IPS DF 6.9 (cell line): Measurements from ENCODE around the gene MAP4.

Source experiments
- DNase-seq: peaks from one replicate; pipeline ENCODE4 v3.0.0-alpha.2; 2013; ENCODE audit warnings: low read depth, low spot score
- H3K27ac ChIP-seq: one replicate; pipeline ENCODE4 v1.5.1; 2013; ENCODE audit warnings: low read length, control low read depth
- H3K27me3 ChIP-seq: 2 replicates; pipeline ENCODE4 v1.6.1; 2013; ENCODE audit warnings: mild to moderate bottlenecking, low read length; ENCODE audit not compliant: control insufficient read depth, insufficient read depth
- H3K36me3 ChIP-seq: 2 replicates; pipeline ENCODE4 v1.6.1; 2013; ENCODE audit warnings: low read length; ENCODE audit not compliant: control insufficient read depth, insufficient read depth
- H3K4me1 ChIP-seq: 2 replicates; pipeline ENCODE4 v1.6.1; 2013; ENCODE audit warnings: low read length; ENCODE audit not compliant: control insufficient read depth, insufficient read depth
- H3K4me3 ChIP-seq: 2 replicates; pipeline ENCODE4 v1.5.1; 2013; ENCODE audit warnings: mild to moderate bottlenecking, low read length
- H3K9me3 ChIP-seq: 2 replicates; pipeline ENCODE4 v1.6.1; 2013; ENCODE audit warnings: low read length, inconsistent platforms; ENCODE audit not compliant: control insufficient read depth, insufficient read depth
- WGBS: extraction: QIAGEN DNeasy Blood & Tissue Kit; methylation state at CpG from one replicate; pipeline ENCODE4 v1.1.7; 2013; ENCODE audit warnings: mixed read lengths, missing lambda C conversion rate; ENCODE audit not compliant: insufficient read length, insufficient coverage; 5-methylcytosine and 5-hydroxymethylcytosine counted together

MAP4 gene

DNA sequence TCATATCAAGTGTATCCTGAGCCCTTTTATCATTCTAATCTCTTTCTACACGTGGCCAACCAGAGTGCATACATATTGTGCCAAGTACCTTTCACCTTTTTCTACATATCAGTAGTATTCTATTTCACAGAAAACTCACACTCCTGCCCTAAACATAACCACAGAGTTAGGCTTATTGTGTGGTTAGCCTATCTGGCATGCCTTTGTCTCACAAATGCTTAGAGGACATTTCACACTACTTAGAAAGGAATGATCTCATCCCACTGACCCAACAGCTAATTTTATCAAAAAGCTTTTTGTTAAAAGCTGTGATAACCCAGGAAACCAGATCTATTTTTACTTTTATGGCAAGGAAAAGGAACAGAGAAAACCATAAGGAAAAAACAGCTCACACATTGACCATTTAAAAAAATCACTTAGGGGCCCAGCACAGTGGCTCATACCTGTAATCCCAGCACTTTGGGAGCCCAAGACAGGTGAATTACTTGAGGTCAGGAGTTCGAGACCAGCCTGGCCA is 17.8 kb upstream of the MAP4 start:
- no peak overlapping the region for H3K27ac ChIP-seq
- no peak for DNase-seq
- no peaks in the 10 kb centered on the region for H3K36me3 ChIP-seq

DNA sequence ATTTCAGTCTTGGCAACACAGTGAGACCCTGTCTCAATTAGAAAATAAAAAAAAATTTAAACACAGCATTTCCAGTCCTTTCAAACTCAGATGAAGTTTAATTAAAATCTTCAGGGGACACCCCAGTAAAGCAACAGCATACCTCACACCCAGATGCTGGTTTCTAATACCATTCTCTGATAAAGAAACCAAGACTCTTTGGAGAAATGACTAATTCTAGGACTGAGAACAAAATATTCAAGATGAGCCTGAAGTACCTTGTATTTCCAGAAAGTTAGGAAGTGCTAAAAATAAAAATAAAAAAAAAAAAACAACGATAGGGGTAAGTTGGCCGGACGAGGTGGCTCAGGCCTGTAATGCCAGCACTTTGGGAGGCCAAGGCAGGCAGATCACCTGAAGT is 14.0 kb upstream of the MAP4 start:
- Histone ChIP-seq H3K4me3 (no peak overlapping the region), H3K9me3 (no peaks in the 10 kb centered on the region), H3K36me3 (no peaks in the 10 kb centered on the region), H3K4me1 (no peaks in the 10 kb centered on the region), H3K27ac (no peak overlapping the region), H3K27me3 (no peaks in the 10 kb centered on the region)
- WGBS = no CpG with 5 or more reads among the region's 3 CpGs
- no peak for DNase-seq

More for the DNA sequence above, 17.8 kb upstream of the MAP4 start:
- Histone ChIP-seq H3K27me3 (no peaks in the 10 kb centered on the region), H3K4me1 (no peaks in the 10 kb centered on the region; the same call in 1 of the 2 replicates), H3K4me3 (no peak overlapping the region), H3K9me3 (no peaks in the 10 kb centered on the region)
- no CpG with 5 or more reads among the region's 2 CpGs for WGBS

DNA sequence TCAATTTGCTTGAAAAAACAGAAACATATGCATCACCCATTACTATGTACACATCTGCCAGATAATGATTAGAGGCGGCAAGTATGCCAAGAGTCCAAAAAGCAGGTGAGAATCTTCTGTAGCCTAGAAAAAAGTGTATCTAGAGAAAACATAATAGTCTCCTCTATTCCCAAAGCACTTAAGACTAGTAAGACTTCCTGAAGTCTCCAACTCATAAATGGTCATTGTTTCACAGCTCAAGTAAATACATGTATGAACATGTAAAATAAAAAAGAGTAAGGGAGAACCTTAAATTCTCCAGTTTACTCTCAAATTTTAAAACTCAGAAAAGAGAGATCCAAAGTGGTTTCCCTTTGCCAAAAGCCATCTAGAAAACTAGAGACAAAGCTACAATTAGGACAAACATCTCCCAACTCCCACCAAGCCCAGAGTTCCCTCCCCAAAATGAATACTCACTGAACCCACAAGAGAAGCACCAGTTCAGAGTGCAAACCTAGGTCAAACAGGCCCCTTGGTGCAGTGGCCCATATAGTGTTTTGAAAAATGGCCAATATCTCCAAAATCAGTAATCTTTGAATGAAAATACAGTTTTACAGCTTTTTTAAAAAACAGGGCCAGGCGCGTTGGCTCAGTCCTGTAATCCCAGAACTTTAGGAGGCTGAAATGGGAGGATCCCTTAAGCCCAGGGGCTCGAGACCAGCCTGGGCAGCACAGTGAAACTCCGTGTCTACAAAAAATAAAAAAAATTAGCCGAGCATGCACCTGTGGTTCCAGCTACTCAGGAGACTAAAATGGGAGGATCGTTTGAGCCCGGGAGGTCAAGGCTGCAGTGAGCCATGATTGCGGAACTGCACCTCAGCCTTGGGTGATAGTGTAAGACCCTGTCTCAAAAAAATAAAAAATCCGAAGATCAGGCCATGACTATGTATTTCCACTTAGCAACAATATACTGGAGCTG is 11.0 kb upstream of the MAP4 start:
- H3K4me3 ChIP-seq = no peak overlapping the region
- no CpG with 5 or more reads among the region's 10 CpGs for WGBS
- H3K27ac ChIP-seq = no peak overlapping the region
- no peaks in the 10 kb centered on the region for H3K36me3 ChIP-seq
- no peaks in the 10 kb centered on the region for H3K9me3 ChIP-seq
- 0 out of 2 replicates have a peak, but pooled peaks cover 2% of the 10 kb centered on the region for H3K4me1 ChIP-seq
- no peaks in the 10 kb centered on the region; the same call in 1 of the 2 replicates for H3K27me3 ChIP-seq
- no peak for DNase-seq

DNA sequence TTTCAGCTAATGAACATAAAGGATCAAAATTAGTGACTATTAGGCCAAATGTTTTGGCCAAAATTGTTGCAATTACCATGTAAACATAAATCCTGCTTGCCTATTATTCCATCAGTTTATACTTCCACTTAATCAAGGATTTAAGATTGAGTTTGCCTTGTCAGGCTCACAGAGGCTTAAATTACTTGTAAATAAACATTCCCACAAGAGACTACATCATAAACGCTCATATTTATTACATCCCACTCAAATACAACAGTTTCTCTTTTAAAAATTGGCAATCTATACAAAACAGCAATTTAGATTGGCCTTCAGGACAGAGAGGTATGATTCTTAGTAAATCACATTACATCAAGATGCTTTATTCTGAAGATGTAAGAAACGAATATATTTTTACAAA is 9.9 kb upstream of the MAP4 start:
- no peaks in the 10 kb centered on the region; the same call in 1 of the 2 replicates for H3K27me3 ChIP-seq
- WGBS = 100% methylated on average over 1 of the region's 2 CpGs
- no peak overlapping the region for H3K27ac ChIP-seq
- no peaks in the 10 kb centered on the region for H3K36me3 ChIP-seq
- no peaks in the 10 kb centered on the region for H3K9me3 ChIP-seq
- 0 out of 2 replicates have a peak, but pooled peaks cover 2% of the 10 kb centered on the region for H3K4me1 ChIP-seq
- no peak for DNase-seq
- no peak overlapping the region for H3K4me3 ChIP-seq

DNA sequence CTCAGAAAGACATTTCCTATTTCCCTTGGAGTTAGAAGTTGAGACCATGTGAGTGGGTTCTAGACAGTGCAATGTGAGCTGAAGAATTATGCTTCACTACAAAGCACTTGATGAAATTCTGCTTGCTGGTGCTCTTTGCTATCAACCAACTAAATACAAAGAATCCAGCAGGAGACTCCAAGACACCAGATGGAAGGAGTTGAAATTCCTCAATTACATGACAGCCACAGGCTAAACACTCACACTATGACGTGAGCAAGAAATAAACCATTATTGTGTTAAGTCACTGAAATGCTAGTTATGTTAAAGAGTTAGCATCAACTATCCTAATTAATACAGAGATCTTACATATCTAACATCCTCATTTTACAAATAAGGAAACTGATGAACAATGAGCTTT is 8.2 kb upstream of the MAP4 start:
- H3K27ac ChIP-seq = no peak overlapping the region
- H3K4me3 ChIP-seq = no peak overlapping the region
- WGBS = no CpG with 5 or more reads among the region's 1 CpG
- H3K36me3 ChIP-seq = no peaks in the 10 kb centered on the region
- H3K27me3 ChIP-seq = no peaks in the 10 kb centered on the region; the same call in 1 of the 2 replicates
- H3K4me1 ChIP-seq = 0 out of 2 replicates have a peak, but pooled peaks cover 2% of the 10 kb centered on the region
- no peaks in the 10 kb centered on the region for H3K9me3 ChIP-seq
- DNase-seq = no peak

DNA sequence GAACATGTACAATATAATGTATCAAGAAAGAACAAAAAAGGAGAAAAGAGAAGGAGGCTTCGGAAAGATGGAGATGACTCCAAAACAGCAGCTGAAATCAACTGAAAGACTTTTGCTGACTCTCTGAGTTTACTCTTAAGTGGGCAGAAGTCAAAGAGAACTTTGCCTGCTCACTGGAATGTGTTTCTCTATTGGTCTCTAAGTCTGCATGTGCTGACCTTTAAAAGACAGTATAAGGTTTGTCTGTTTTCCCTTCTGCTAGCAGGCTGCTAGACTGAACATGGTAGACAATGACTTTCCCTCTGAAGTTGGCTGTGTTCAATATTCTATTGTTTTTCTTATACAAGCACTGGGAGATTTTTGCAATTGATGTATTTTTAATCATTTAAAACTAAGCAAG is 7.2 kb upstream of the MAP4 start:
- Histone ChIP-seq H3K9me3 (no peaks in the 10 kb centered on the region), H3K4me3 (no peak overlapping the region), H3K27ac (no peak overlapping the region), H3K36me3 (no peaks in the 10 kb centered on the region), H3K4me1 (0 out of 2 replicates have a peak, but pooled peaks cover 2% of the 10 kb centered on the region), H3K27me3 (no peaks in the 10 kb centered on the region; the same call in 1 of the 2 replicates)
- no CpG with 5 or more reads among the region's 1 CpG for WGBS
- no peak for DNase-seq

DNA sequence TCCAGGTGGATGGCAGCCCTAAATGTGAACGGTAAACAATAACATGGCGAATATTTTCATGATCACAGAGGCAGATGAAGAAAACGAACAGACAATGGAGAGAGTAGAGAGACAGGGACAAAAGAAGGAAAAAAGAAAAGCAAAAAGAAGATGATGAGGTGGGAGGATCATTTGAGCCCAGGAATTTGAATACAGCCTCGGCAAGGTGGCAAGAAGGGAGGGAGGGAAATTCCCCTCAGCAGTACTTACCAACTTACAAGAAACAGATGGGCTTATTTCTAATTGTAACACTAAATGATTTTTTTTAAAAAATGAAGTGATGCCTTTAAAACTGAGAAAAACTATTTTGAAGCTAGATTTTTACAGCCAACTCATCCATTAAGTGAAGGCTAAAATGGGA is 6.0 kb upstream of the MAP4 start:
- Histone ChIP-seq H3K27ac (no peak overlapping the region), H3K36me3 (no peaks in the 10 kb centered on the region), H3K4me3 (no peak overlapping the region), H3K4me1 (0 out of 2 replicates have a peak, but pooled peaks cover 2% of the 10 kb centered on the region), H3K27me3 (no peaks in the 10 kb centered on the region; the same call in 1 of the 2 replicates), H3K9me3 (no peaks in the 10 kb centered on the region)
- whole genome bisulfite sequencing = no CpG with 5 or more reads among the region's 4 CpGs
- DNase-seq = no peak

DNA sequence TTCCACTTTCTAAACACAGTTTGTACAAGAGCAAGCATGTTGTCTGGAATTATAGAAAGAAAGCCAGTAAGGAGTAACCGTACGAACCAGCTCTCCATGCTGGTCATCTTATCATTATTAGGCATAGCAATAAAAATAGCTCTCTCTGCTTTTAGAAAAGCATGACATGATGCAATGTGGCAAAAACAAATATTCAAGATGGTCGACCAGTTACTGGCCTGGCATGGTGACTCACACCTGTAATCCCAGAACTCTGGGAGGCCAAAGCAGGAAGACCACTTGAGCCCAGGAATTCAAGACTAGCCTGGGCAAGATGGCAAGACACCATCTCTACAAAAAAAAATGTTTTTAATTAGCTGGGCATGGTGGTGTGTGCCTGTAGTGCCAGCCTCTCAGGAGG is 2.6 kb upstream of the MAP4 start:
- no peaks in the 10 kb centered on the region for H3K9me3 ChIP-seq
- no peaks in the 10 kb centered on the region for H3K36me3 ChIP-seq
- H3K27ac ChIP-seq = no peak overlapping the region
- no peaks in the 10 kb centered on the region for H3K27me3 ChIP-seq
- H3K4me3 ChIP-seq = no peak overlapping the region
- 0 out of 2 replicates have a peak, but pooled peaks cover 2% of the 10 kb centered on the region for H3K4me1 ChIP-seq
- DNase-seq = no peak
- WGBS = no CpG with 5 or more reads among the region's 3 CpGs

DNA sequence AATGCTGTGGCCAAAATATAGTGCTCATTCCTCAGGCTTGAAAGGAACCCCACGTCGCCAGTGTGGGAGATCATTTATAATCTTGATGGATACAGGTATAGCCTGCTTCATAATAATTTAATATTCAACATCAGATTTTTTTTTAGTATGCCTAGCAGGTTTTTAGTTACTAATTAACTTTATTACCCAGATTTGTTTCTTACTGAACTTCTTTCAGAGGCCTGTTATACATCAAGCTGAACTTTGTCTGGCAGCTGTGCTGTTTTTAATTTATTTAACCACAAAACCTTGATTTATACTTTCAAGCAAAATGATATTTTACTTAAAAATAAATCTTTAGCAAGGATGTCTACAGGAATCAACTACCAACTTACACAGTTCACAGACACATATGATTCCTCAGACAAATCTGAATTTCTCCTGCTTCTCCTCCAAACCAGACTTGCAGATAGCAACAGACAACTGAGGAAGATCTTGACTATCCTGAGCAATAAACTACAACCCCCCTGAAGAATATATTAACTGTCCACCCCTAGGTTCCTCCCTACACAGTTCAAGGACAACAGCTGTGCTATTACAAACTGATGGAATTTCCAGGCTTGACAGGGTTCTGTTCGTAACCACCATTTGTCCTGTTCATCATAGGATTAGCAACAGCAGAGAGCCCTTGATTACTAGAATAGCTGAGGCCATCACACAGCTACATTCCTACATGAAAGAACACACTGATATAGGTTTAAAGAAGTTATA is 610 bp downstream of the MAP4 start:
- Histone ChIP-seq H3K4me3 (no peak overlapping the region), H3K36me3 (no peaks in the 10 kb centered on the region), H3K27me3 (no peaks in the 10 kb centered on the region), H3K27ac (no peak overlapping the region), H3K4me1 (0 out of 2 replicates have a peak, but pooled peaks cover 2% of the 10 kb centered on the region), H3K9me3 (no peaks in the 10 kb centered on the region)
- no peak for DNase-seq
- no CpG with 5 or more reads among the region's 3 CpGs for WGBS

DNA sequence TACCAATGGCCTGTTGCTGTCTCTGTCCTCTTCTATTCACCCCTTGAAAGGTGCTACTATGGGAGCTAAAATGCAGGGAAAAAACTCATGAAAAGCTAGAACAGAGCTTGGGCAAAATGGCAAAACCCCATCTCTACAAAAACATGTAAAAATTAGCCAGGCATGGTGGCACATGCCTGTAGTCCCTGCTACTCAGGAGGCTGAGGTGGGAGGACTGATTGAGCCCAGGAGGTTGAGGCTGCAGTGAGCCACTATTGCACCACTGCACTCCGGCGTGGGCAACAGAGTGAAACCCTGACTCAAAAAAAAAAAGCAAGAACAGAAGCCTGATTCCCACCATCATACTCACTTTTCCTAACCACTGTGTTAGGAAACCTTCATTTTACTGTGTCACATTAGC is 1.9 kb downstream of the MAP4 start:
- DNase-seq = no peak
- H3K27me3 ChIP-seq = no peaks in the 10 kb centered on the region
- whole genome bisulfite sequencing = no CpG with 5 or more reads among the region's 2 CpGs
- no peaks in the 10 kb centered on the region for H3K9me3 ChIP-seq
- H3K4me1 ChIP-seq = 0 out of 2 replicates have a peak, but pooled peaks cover 2% of the 10 kb centered on the region
- no peaks in the 10 kb centered on the region for H3K36me3 ChIP-seq
- H3K4me3 ChIP-seq = no peak overlapping the region
- H3K27ac ChIP-seq = no peak overlapping the region
